ENCODE measurements around the gene GNPDA2.
"Not testable (repeated sequence)": the region's sequence is repeated elsewhere in the genome, so short reads cannot be mapped to it uniquely, and the experiment has no call there.

GNPDA2 gene

GRCh38 chr4:44761306-44761705, 35.0 kb upstream of the GNPDA2 start:
- no peak for DNase-seq
- no peaks in the 10 kb centered on the region for H3K27me3 ChIP-seq (replicated peaks)
- no peak for TF ChIP-seq CTCF (IDR thresholded peaks at IDR 0.05; ENCODE audit: low read depth, low read length, missing control alignments)
- H3K27ac ChIP-seq = no peak overlapping the region
- H3K4me3 ChIP-seq (ENCODE audit: low read depth, low read length) = no peak overlapping the region
- in situ Hi-C loops (cut with HindIII; ENCODE audit: low pct_ligation_motif_present, low sequenced_read_pairs) = no loop called here
- H3K36me3 ChIP-seq (replicated peaks) = no peaks in the 10 kb centered on the region

- in situ Hi-C loops (cut with HindIII; ENCODE audit: low pct_ligation_motif_present, low sequenced_read_pairs) = no loop called here
- no peaks in the 10 kb centered on the region for H3K36me3 ChIP-seq (replicated peaks)
- DNase-seq = peak; percentile 7
- H3K4me3 ChIP-seq (ENCODE audit: low read depth, low read length) = no peak overlapping the region
- no peak overlapping the region for H3K27ac ChIP-seq
- H3K27me3 ChIP-seq (replicated peaks) = no peaks in the 10 kb centered on the region
- TF ChIP-seq CTCF (IDR thresholded peaks at IDR 0.05; ENCODE audit: low read depth, low read length, missing control alignments) = peak; percentile 32
These were observed 34.0 kb upstream of the GNPDA2 start for GRCh38 chr4:44760142-44760898.

GRCh38 chr4:44756559-44756958, 30.2 kb upstream of the GNPDA2 start:
- DNase-seq = no peak
- H3K27ac ChIP-seq = no peak overlapping the region
- in situ Hi-C loops (cut with HindIII; ENCODE audit: low pct_ligation_motif_present, low sequenced_read_pairs) = no loop called here

GRCh38 chr4:44740201-44740600, 13.8 kb upstream of the GNPDA2 start:
- Histone ChIP-seq H3K36me3 (replicated peaks) (no peaks in the 10 kb centered on the region), H3K27me3 (replicated peaks) (no peaks in the 10 kb centered on the region), H3K27ac (no peak overlapping the region), H3K4me3 (ENCODE audit: low read depth, low read length) (no peak overlapping the region)
- in situ Hi-C loops (cut with HindIII; ENCODE audit: low pct_ligation_motif_present, low sequenced_read_pairs) = no loop called here
- no peak for DNase-seq
- no peak for TF ChIP-seq CTCF (IDR thresholded peaks at IDR 0.05; ENCODE audit: low read depth, low read length, missing control alignments)

More at GRCh38 chr4:44756559-44756958, 30.2 kb upstream of the GNPDA2 start:
- Histone ChIP-seq H3K27me3 (replicated peaks) (no peaks in the 10 kb centered on the region), H3K36me3 (replicated peaks) (no peaks in the 10 kb centered on the region), H3K4me3 (ENCODE audit: low read depth, low read length) (no peak overlapping the region)
- no peak for TF ChIP-seq CTCF (IDR thresholded peaks at IDR 0.05; ENCODE audit: low read depth, low read length, missing control alignments)

- in situ Hi-C loops (cut with HindIII; ENCODE audit: low pct_ligation_motif_present, low sequenced_read_pairs) = no loop called here
- H3K27me3 ChIP-seq (replicated peaks) = no peaks in the 10 kb centered on the region
- no peak overlapping the region for H3K27ac ChIP-seq
- DNase-seq = peak; percentile 10
- no peaks in the 10 kb centered on the region for H3K36me3 ChIP-seq (replicated peaks)
- H3K4me3 ChIP-seq (ENCODE audit: low read depth, low read length) = no peak overlapping the region
- TF ChIP-seq CTCF (IDR thresholded peaks at IDR 0.05; ENCODE audit: low read depth, low read length, missing control alignments) = no peak
These were observed 12.3 kb upstream of the GNPDA2 start for GRCh38 chr4:44738615-44739014.

GRCh38 chr4:44736900-44737299, 10.5 kb upstream of the GNPDA2 start:
- no peak overlapping the region for H3K27ac ChIP-seq
- no peaks in the 10 kb centered on the region for H3K27me3 ChIP-seq (replicated peaks)
- in situ Hi-C loops (cut with HindIII; ENCODE audit: low pct_ligation_motif_present, low sequenced_read_pairs) = no loop called here
- DNase-seq = no peak
- H3K4me3 ChIP-seq (ENCODE audit: low read depth, low read length) = no peak overlapping the region
- no peak for TF ChIP-seq CTCF (IDR thresholded peaks at IDR 0.05; ENCODE audit: low read depth, low read length, missing control alignments)
- H3K36me3 ChIP-seq (replicated peaks) = no peaks in the 10 kb centered on the region

- H3K36me3 ChIP-seq (replicated peaks); H3K27me3 ChIP-seq (replicated peaks); in situ Hi-C loops (cut with HindIII; ENCODE audit: low pct_ligation_motif_present, low sequenced_read_pairs); DNase-seq; H3K4me3 ChIP-seq (ENCODE audit: low read depth, low read length); H3K27ac ChIP-seq: not testable (repeated sequence)
These were observed 2.3 kb upstream of the GNPDA2 start for GRCh38 chr4:44728694-44729093.

Data from brain microvascular endothelial cell (primary cell).